SK-N-SH treated with all-trans-retinoic acid at 6 μM for 48 hours (cell line): ENCODE results near the gene TRIM24.

Experiments used
- ATAC-seq: fragments of 200-7000 bp; cut with Tn5 transposase; 3 replicates; pipeline ENCODE4 v1.9.1; 2020; ENCODE audit warnings: mild to moderate bottlenecking, moderate library complexity
- ARNTL ChIP-seq: fragments of 450-650 bp; formaldehyde crosslinking; IDR thresholded peaks from 2 replicates; pipeline ENCODE4 v1.5.0; 2020; ENCODE audit warnings: low read depth, mild to moderate bottlenecking, moderate library complexity, borderline replicate concordance
- BACH2 ChIP-seq: fragments of 250-450 bp; sonication (Bioruptor Pico); IDR thresholded peaks from 2 replicates; pipeline ENCODE4 v1.9.0; 2021; ENCODE audit warnings: mild to moderate bottlenecking, borderline replicate concordance
- CREB5 ChIP-seq: fragments of 250-450 bp; sonication (Bioruptor Pico); IDR thresholded peaks from 2 replicates; pipeline ENCODE4 v1.5.1; 2020; ENCODE audit warnings: low read depth, mild to moderate bottlenecking, moderate library complexity
- CSDC2 ChIP-seq: fragments of 250-450 bp; sonication (Bioruptor Pico); IDR thresholded peaks from 2 replicates; pipeline ENCODE4 v1.5.0; 2020; ENCODE audit warnings: mild to moderate bottlenecking, moderate library complexity
- CSRNP3 ChIP-seq: fragments of 250-450 bp; sonication (Bioruptor Pico); IDR thresholded peaks from 2 replicates; pipeline ENCODE4 v1.5.1; 2021; ENCODE audit warnings: mild to moderate bottlenecking, moderate library complexity
- ESRRG ChIP-seq: fragments of 250-450 bp; sonication (Bioruptor Pico); IDR thresholded peaks from 2 replicates; pipeline ENCODE4 v1.6.1; 2021; ENCODE audit warnings: mild to moderate bottlenecking
- GLIS3 ChIP-seq: fragments of 250-450 bp; sonication (Bioruptor Pico); IDR thresholded peaks from 2 replicates; pipeline ENCODE4 v1.5.0; 2020; ENCODE audit warnings: mild to moderate bottlenecking, moderate library complexity
- ISL1 ChIP-seq: fragments of 250-450 bp; sonication (Bioruptor Pico); IDR thresholded peaks from 2 replicates; pipeline ENCODE4 v2.1.2; 2022; ENCODE audit warnings: mild to moderate bottlenecking, moderate library complexity
- OSR1 ChIP-seq: fragments of 250-450 bp; sonication (Bioruptor Pico); IDR thresholded peaks from 2 replicates; pipeline ENCODE4 v1.8.0; 2022; ENCODE audit warnings: moderate library complexity, mild to moderate bottlenecking, inconsistent platforms
- POU6F1 ChIP-seq: fragments of 250-450 bp; sonication (Bioruptor Pico); IDR thresholded peaks from 2 replicates; pipeline ENCODE4 v1.8.0; 2021; ENCODE audit warnings: low read depth, mild to moderate bottlenecking, moderate library complexity, borderline replicate concordance
- PPARA ChIP-seq: fragments of 250-450 bp; sonication (Bioruptor Pico); IDR thresholded peaks from 2 replicates; pipeline ENCODE4 v1.5.0; 2020; ENCODE audit warnings: mild to moderate bottlenecking, borderline replicate concordance
- SNAI2 ChIP-seq: fragments of 250-450 bp; sonication (Bioruptor Pico); IDR thresholded peaks from 2 replicates; pipeline ENCODE4 v1.5.0; 2020; ENCODE audit warnings: mild to moderate bottlenecking, moderate library complexity
- TCF4 ChIP-seq: fragments of 250-450 bp; sonication (Bioruptor Pico); IDR thresholded peaks from 2 replicates; pipeline ENCODE4 v1.8.0; 2021; ENCODE audit warnings: mild to moderate bottlenecking, moderate library complexity, borderline replicate concordance
- TOX ChIP-seq: fragments of 250-450 bp; sonication (Bioruptor Pico); IDR thresholded peaks from 2 replicates; pipeline ENCODE4 v1.8.0; 2021; ENCODE audit warnings: mild to moderate bottlenecking, moderate library complexity, borderline replicate concordance
- TSHZ2 ChIP-seq: fragments of 250-450 bp; sonication (Bioruptor Pico); IDR thresholded peaks from 2 replicates; pipeline ENCODE4 v1.5.0; 2020; ENCODE audit warnings: mild to moderate bottlenecking, moderate library complexity
- ZC3H10 ChIP-seq: fragments of 250-450 bp; sonication (Bioruptor Pico); IDR thresholded peaks from 2 replicates; pipeline ENCODE4 v1.5.1; 2021; ENCODE audit warnings: mild to moderate bottlenecking, moderate library complexity
- ZFP3 ChIP-seq: fragments of 250-450 bp; sonication (Bioruptor Pico); IDR thresholded peaks from 2 replicates; pipeline ENCODE4 v1.5.0; 2020; ENCODE audit warnings: mild to moderate bottlenecking, moderate library complexity
- ZFP30 ChIP-seq: fragments of 450-650 bp; formaldehyde crosslinking; IDR thresholded peaks from 2 replicates; pipeline ENCODE4 v1.5.0; 2022; ENCODE audit warnings: mild to moderate bottlenecking, moderate library complexity
- ZNF565 ChIP-seq: fragments of 450-650 bp; formaldehyde crosslinking; conservative IDR thresholded peaks from 2 replicates; pipeline ENCODE4 v1.5.0; 2020; ENCODE audit warnings: low read depth, mild to moderate bottlenecking, moderate library complexity
- ZNF8 ChIP-seq: fragments of 450-650 bp; formaldehyde crosslinking; IDR thresholded peaks from 2 replicates; pipeline ENCODE4 v1.5.0; 2020; ENCODE audit warnings: mild to moderate bottlenecking, moderate library complexity

Gene TRIM24

GRCh38 chr7:138587485-138587884 is 127.4 kb downstream of the TRIM24 start:
- no peak for TF ChIP-seq CSDC2 (CRISPR knock-in tag)
- no peak for TF ChIP-seq ZC3H10
- no peak for TF ChIP-seq POU6F1 (CRISPR knock-in tag)
- no peak for TF ChIP-seq TOX
- no peak for TF ChIP-seq ARNTL (CRISPR knock-in tag)
- TF ChIP-seq GLIS3: no peak
- no peak for TF ChIP-seq CREB5 (CRISPR knock-in tag)
- no peak for TF ChIP-seq TSHZ2 (CRISPR knock-in tag)
- no peak for ATAC-seq

- no peak for TF ChIP-seq ZC3H10
- TF ChIP-seq GLIS3: no peak
- TF ChIP-seq PPARA (CRISPR knock-in tag): no peak
- no peak for TF ChIP-seq TSHZ2 (CRISPR knock-in tag)
- no peak for ATAC-seq
Observed at GRCh38 chr7:138588986-138589385, 128.9 kb downstream of the TRIM24 start.

- TF ChIP-seq SNAI2 (CRISPR knock-in tag) (no peak), ESRRG (no peak), ISL1 (CRISPR knock-in tag) (no peak), OSR1 (CRISPR knock-in tag) (no peak), ZFP3 (CRISPR knock-in tag) (no peak), PPARA (CRISPR knock-in tag) (no peak), CSRNP3 (no peak), TCF4 (CRISPR knock-in tag) (no peak), GLIS3 (no peak), TOX (no peak), BACH2 (CRISPR knock-in tag) (no peak), ZNF8 (CRISPR knock-in tag) (no peak), POU6F1 (CRISPR knock-in tag) (no peak), ZFP30 (no peak), CREB5 (CRISPR knock-in tag) (no peak), TSHZ2 (CRISPR knock-in tag) (no peak), ZNF565 (no peak)
- TF ChIP-seq, all 23 proteins: peak for 0
- no peak for ATAC-seq
Observed at GRCh38 chr7:138590154-138590553, 130.1 kb downstream of the TRIM24 start.
